ENCODE data around the gene PTPRE. TPM values are rescaled to one million over a fixed set of nuclear protein-coding genes. Genes with fewer than 3 reads are reported as not detected.

The PTPRE gene
- total and polyA plus RNA-seq, 10 of the 15 experiments (the other 5 are each of a cell fraction or from before 2014, with no cell fraction given) = 2.9 to 7.6 (median 5.8) TPM

DNA sequence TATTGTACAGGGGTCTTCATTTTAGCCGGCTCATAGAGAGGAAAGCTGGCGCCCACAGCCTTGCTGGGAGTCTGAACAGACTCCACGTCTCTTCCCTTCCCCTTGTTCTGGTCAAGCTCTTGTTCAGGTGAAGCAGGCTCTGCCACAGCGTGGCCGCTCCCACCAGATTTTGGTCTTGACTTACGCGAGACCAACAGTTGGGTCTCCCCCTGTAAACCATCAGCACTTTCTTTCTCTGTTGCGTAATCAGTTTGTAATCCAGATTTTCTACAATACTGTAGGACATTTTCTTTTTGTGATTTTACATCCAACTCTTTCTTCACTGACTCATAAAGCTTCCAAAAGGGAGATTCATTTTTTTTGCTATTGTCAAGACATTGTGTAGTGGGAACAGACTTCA, 208.5 kb downstream of the PTPRE start:
- POLR2A ChIA-PET = interaction anchor here (3.3 kb wide), 1 partner anchor 10 kb away, joined by 24 read pairs; the partner anchor contains the start of gene MKI67
- WGBS (ENCODE audit: insufficient coverage, insufficient replicate concordance, low lambda C conversion rate, missing lambda C conversion rate) = over 99% methylated on average over 8 of the region's 8 CpGs
- no peaks in the 10 kb centered on the region for H3K4me1 ChIP-seq (ENCODE audit: control insufficient read depth, insufficient read depth, low read length)
- BruUV-seq (replicated peaks) = TSS peak; percentile 40
- FAIRE-seq (no peak), ATAC-seq (no peak), DNase-seq (ENCODE audit: low read depth, low spot score) (no peak)
- intact Hi-C loops (cut with micrococcal nuclease; ENCODE audit: unreplicated experiment) = no loop called here
- H3K79me2 ChIP-seq (ENCODE audit: control insufficient read depth, insufficient read depth, low read length) = peaks cover 26% of the 10 kb centered on the region
- H3K27ac ChIP-seq (ENCODE audit: control insufficient read depth, insufficient read depth) = no peak overlapping the region
- no peaks in the 10 kb centered on the region for H3K27me3 ChIP-seq (replicated peaks in 1 of 2; ENCODE audit: control insufficient read depth in 2 of 2, insufficient read depth in 2 of 2, low read length in 1 of 2)
- in situ Hi-C loops (cut with MboI) = no loop called here
- CTCF ChIA-PET = interaction anchor here (0.5 to 1.6 kb wide), 8 partner anchors 9 to 81 kb away, joined by 3 to 7 read pairs (median 4); partner anchors contain the start of gene MKI67
- H2AFZ ChIP-seq (ENCODE audit: control insufficient read depth, low read depth, low read length) = no peak overlapping the region
- RAD21 ChIA-PET (ENCODE audit: unreplicated experiment) = interaction anchor here (0.8 to 1.6 kb wide), 3 partner anchors 11 to 35 kb away, joined by 3 read pairs; partner anchors contain the start of gene MKI67
- no peaks in the 10 kb centered on the region for H3K9me3 ChIP-seq (replicated peaks; ENCODE audit: control insufficient read depth, insufficient read depth, low read length)
- H4K20me1 ChIP-seq (ENCODE audit: control insufficient read depth, insufficient read depth) = no peaks in the 10 kb centered on the region
- no peak overlapping the region for H3K9ac ChIP-seq (ENCODE audit: control insufficient read depth, insufficient read depth, low read length)
- H3K36me3 ChIP-seq (ENCODE audit: control insufficient read depth in 2 of 2, insufficient read depth in 2 of 2, low read length in 1 of 2) = peaks cover 32 to 62% of the 10 kb centered on the region in 2 experiments
- H3K4me3 ChIP-seq = no peak overlapping the region
- SMC1A ChIA-PET (ENCODE audit: uncharacterized antibody, unreplicated experiment) = interaction anchor here (1.3 to 2.7 kb wide), 4 partner anchors 19 to 81 kb away, joined by 3 to 8 read pairs (median 5); no protein-coding TSS in a partner anchor
- H3K4me2 ChIP-seq (ENCODE audit: control insufficient read depth, insufficient read depth) = no peak overlapping the region
- TF ChIP-seq HDAC2 (IDR thresholded peaks at IDR 0.05) (no peak), NFYB (IDR thresholded peaks at IDR 0.05; ENCODE audit: insufficient read depth, low read depth, low read length) (no peak), TBL1XR1 (IDR thresholded peaks at IDR 0.05; ENCODE audit: low read depth, low read length) (no peak), EP300 (IDR thresholded peaks at IDR 0.05; ENCODE audit: borderline replicate concordance in 1 of 2, control insufficient read depth in 1 of 2, low read depth in 2 of 2, low read length in 2 of 2) (no peak), MXI1 (IDR thresholded peaks at IDR 0.05; ENCODE audit: low read depth, low read length) (no peak), SUPT20H (IDR thresholded peaks at IDR 0.05; ENCODE audit: borderline replicate concordance, control insufficient read depth, low read depth, low read length) (no peak), PAX5 (IDR thresholded peaks at IDR 0.05; ENCODE audit: borderline replicate concordance, low read depth, low read length) (no peak), ZNF384 (IDR thresholded peaks at IDR 0.05; ENCODE audit: borderline replicate concordance, low read depth, low read length) (no peak), ZNF217 (IDR thresholded peaks at IDR 0.05) (no peak), IKZF2 (IDR thresholded peaks at IDR 0.05) (no peak), NRF1 (conservative IDR thresholded peaks at IDR 0.05; ENCODE audit: low read depth, low read length) (no peak)
- TF ChIP-seq, protein P1, sequence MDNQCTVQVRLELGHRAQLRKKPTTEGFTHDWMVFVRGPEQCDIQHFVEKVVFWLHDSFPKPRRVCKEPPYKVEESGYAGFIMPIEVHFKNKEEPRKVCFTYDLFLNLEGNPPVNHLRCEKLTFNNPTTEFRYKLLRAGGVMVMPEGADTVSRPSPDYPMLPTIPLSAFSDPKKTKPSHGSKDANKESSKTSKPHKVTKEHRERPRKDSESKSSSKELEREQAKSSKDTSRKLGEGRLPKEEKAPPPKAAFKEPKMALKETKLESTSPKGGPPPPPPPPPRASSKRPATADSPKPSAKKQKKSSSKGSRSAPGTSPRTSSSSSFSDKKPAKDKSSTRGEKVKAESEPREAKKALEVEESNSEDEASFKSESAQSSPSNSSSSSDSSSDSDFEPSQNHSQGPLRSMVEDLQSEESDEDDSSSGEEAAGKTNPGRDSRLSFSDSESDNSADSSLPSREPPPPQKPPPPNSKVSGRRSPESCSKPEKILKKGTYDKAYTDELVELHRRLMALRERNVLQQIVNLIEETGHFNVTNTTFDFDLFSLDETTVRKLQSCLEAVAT (IDR thresholded peaks at IDR 0.05) = no peak
- TF ChIP-seq, protein P2, sequence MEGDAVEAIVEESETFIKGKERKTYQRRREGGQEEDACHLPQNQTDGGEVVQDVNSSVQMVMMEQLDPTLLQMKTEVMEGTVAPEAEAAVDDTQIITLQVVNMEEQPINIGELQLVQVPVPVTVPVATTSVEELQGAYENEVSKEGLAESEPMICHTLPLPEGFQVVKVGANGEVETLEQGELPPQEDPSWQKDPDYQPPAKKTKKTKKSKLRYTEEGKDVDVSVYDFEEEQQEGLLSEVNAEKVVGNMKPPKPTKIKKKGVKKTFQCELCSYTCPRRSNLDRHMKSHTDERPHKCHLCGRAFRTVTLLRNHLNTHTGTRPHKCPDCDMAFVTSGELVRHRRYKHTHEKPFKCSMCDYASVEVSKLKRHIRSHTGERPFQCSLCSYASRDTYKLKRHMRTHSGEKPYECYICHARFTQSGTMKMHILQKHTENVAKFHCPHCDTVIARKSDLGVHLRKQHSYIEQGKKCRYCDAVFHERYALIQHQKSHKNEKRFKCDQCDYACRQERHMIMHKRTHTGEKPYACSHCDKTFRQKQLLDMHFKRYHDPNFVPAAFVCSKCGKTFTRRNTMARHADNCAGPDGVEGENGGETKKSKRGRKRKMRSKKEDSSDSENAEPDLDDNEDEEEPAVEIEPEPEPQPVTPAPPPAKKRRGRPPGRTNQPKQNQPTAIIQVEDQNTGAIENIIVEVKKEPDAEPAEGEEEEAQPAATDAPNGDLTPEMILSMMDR (IDR thresholded peaks at IDR 0.05 in 2 of 3, conservative IDR thresholded peaks at IDR 0.05 in 1 of 3; ENCODE audit: control insufficient read depth in 2 of 3, extremely low read depth in 1 of 3, insufficient read depth in 1 of 3, low read depth in 3 of 3, low read length in 3 of 3) = no peak
- TF ChIP-seq, protein P3, sequence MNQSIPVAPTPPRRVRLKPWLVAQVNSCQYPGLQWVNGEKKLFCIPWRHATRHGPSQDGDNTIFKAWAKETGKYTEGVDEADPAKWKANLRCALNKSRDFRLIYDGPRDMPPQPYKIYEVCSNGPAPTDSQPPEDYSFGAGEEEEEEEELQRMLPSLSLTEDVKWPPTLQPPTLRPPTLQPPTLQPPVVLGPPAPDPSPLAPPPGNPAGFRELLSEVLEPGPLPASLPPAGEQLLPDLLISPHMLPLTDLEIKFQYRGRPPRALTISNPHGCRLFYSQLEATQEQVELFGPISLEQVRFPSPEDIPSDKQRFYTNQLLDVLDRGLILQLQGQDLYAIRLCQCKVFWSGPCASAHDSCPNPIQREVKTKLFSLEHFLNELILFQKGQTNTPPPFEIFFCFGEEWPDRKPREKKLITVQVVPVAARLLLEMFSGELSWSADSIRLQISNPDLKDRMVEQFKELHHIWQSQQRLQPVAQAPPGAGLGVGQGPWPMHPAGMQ (IDR thresholded peaks at IDR 0.05; ENCODE audit: borderline replicate concordance) = no peak
- TF ChIP-seq, protein P4, sequence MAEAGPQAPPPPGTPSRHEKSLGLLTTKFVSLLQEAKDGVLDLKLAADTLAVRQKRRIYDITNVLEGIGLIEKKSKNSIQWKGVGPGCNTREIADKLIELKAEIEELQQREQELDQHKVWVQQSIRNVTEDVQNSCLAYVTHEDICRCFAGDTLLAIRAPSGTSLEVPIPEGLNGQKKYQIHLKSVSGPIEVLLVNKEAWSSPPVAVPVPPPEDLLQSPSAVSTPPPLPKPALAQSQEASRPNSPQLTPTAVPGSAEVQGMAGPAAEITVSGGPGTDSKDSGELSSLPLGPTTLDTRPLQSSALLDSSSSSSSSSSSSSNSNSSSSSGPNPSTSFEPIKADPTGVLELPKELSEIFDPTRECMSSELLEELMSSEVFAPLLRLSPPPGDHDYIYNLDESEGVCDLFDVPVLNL (IDR thresholded peaks at IDR 0.05; ENCODE audit: low read depth, low read length) = no peak
